Bronchial epithelial cell (primary cell): Measurements from ENCODE around the gene C10orf143. TPM values are rescaled to one million over a fixed set of nuclear protein-coding genes. Genes with fewer than 3 reads are reported as not detected.
"Not testable (repeated sequence)": the region's sequence is repeated elsewhere in the genome, so short reads cannot be mapped to it uniquely, and the experiment has no call there.

Experiments used
- DNase-seq: peaks from one replicate; pipeline ENCODE4 v3.0.0-alpha.2; 2010; ENCODE audit warnings: low read depth
- FAIRE-seq: peaks from 2 replicates; lab custom pipeline; 2011; peaks lifted over from hg19 to GRCh38; lab: Jason Lieb, UNC
- H3K27me3 ChIP-seq: 2 replicates; pipeline ENCODE4 v1.5.1; 2011; ENCODE audit warnings: low read length; ENCODE audit not compliant: control insufficient read depth, insufficient read depth
- H3K36me3 ChIP-seq: 2 replicates; pipeline ENCODE4 v1.5.1; 2011; ENCODE audit warnings: low read length; ENCODE audit not compliant: control insufficient read depth, insufficient read depth
- H3K4me3 ChIP-seq: 2 replicates; pipeline ENCODE4 v1.5.1; 2011; ENCODE audit warnings: mild to moderate bottlenecking, low read depth, low read length, control low read depth
- total RNA-seq: library from RNA; depleted of rRNA; stranded (reverse); fragments of >200 nt; gene quantifications from 2 replicates; pipeline ENCODE4 v1.2.1, GENCODE V29; 2014
- TF ChIP-seq, protein P1 (sequence below): IDR thresholded peaks from 2 replicates; pipeline ENCODE4 v1.5.1; 2011; ENCODE audit warnings: mild to moderate bottlenecking, moderate library complexity, low read length, control low read depth, inconsistent platforms; ENCODE audit not compliant: insufficient read depth, severe bottlenecking

The C10orf143 gene
- total RNA-seq, 1 donor from 2014 or later: 0.26 TPM

DNA sequence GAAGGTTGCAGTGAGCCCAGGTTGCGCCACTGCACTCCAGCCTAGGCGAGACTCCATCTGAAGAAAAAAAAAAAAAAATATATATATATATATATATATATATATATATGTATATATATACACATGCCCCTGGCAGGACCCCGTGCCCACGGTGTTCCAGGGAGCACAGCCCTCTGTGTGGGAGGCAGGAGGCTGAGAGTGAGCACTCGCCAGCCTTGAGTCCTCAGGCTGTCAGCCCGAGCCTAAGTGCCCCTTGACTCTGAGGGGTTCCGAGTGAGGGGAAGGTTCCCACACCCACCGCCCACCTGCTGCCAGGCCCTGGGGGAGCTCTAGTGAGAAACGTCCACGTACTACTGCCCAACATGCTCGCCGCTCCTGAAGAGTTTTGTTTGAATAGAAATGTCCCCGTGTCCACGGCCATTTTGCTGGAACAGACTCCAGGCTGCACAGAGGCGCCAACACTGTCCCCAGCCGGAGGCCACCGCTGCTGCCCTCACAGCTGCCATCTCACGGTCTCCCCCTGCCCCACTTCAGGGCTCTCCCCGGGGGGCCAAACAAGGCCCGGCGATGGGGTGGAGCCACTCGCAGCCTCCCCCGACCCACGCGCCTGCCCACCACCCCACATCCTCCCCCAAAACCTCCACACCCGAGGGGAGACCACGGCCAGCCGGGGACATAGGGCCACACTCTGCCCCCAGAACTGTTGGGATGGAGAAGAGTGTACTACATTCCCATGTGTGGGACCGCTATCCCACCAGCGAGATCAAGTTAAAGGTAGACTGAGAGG is 83.8 kb downstream of the C10orf143 start:
- H3K27me3 ChIP-seq: no peaks in the 10 kb centered on the region
- FAIRE-seq (no peak), DNase-seq (no peak)
- no peaks in the 10 kb centered on the region for H3K36me3 ChIP-seq
- TF ChIP-seq, protein P1, sequence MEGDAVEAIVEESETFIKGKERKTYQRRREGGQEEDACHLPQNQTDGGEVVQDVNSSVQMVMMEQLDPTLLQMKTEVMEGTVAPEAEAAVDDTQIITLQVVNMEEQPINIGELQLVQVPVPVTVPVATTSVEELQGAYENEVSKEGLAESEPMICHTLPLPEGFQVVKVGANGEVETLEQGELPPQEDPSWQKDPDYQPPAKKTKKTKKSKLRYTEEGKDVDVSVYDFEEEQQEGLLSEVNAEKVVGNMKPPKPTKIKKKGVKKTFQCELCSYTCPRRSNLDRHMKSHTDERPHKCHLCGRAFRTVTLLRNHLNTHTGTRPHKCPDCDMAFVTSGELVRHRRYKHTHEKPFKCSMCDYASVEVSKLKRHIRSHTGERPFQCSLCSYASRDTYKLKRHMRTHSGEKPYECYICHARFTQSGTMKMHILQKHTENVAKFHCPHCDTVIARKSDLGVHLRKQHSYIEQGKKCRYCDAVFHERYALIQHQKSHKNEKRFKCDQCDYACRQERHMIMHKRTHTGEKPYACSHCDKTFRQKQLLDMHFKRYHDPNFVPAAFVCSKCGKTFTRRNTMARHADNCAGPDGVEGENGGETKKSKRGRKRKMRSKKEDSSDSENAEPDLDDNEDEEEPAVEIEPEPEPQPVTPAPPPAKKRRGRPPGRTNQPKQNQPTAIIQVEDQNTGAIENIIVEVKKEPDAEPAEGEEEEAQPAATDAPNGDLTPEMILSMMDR: no peak
- H3K4me3 ChIP-seq: no peak overlapping the region

DNA sequence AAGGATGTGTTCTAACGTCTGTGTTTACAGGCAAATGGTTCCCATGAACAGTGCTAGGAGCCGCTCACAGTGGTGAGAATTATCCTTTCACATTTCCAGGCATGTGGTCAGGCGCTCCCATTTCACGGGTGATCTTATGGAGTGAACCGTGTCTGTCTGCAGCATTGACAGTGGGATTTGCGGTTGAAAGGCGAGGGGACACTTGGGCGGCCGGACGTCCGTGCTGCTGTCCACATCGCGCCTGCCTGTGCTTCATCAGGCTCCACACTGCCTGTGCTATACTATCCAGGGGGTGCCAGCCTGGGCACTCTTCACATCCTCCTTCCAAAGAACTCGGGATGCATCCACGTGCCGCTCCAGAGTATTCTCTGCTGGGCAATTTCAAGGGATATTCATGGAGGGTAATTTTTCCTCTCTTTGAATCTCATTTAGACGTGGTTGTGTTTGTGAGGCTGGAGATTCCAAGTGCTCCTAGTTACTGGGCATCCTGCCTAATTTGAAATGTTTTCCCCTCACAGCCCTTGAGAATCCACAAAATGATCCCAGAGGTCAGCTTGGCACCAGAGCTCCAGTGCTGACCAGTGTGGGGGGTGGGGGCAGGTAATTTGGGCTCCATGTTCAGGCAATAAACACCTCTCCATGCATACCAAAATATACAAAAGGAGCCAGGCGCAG is 84.7 kb downstream of the C10orf143 start:
- H3K27me3 ChIP-seq: no peaks in the 10 kb centered on the region
- DNase-seq: no peak
- no peaks in the 10 kb centered on the region for H3K36me3 ChIP-seq
- TF ChIP-seq, protein P1: no peak
- no peak for FAIRE-seq
- no peak overlapping the region for H3K4me3 ChIP-seq

DNA sequence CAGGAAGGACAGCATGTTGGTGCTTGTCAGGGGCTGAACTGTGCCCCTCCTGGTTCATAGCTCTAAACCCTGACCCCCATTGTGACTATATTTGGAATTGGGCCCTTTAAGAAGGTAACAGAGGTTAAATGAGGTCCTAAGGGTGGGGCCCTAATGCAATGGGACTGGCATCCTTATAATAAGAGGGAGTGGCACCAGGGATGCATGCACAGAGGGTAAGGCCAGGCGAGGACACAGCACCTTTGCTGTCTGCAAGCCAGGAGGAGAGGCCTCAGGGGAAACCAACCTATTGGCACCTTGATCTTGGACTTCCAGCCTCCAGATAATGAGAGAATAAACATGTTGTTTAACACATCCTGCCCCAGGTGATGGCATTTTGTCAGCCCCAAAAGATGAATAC is 85.3 kb downstream of the C10orf143 start:
- no peak for FAIRE-seq
- H3K27me3 ChIP-seq: no peaks in the 10 kb centered on the region
- no peaks in the 10 kb centered on the region for H3K36me3 ChIP-seq
- no peak for DNase-seq
- TF ChIP-seq, protein P1: no peak
- H3K4me3 ChIP-seq: no peak overlapping the region

DNA sequence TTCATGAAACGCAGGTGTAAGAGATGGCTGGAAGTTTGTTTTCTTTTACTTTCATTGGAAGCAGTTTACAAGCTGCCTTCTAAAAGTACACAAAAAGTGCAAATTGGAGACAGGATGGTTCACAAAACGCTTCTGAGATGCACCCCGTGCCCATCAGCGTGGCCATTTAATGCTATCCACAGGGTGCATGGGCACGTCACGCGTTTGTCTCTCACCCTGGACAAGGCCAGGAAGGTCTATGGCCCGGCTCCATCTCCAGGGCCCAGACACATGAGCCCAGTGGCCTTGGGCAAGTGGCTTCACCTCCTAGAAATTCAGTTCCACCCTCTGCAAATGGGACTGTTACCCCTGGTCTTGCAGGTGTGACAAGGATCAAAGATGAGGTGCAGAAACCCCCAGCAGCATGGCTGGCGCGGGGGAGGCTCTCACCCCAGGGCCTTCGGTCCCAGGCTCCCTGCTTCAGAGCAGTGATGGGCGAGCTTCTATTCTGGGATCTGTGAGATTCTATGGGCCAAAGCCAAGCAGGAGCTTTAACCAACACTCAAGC is 85.8 kb downstream of the C10orf143 start:
- no peak overlapping the region for H3K4me3 ChIP-seq
- FAIRE-seq (no peak), DNase-seq (no peak)
- no peaks in the 10 kb centered on the region for H3K27me3 ChIP-seq
- TF ChIP-seq, protein P1: no peak
- no peaks in the 10 kb centered on the region for H3K36me3 ChIP-seq

DNA sequence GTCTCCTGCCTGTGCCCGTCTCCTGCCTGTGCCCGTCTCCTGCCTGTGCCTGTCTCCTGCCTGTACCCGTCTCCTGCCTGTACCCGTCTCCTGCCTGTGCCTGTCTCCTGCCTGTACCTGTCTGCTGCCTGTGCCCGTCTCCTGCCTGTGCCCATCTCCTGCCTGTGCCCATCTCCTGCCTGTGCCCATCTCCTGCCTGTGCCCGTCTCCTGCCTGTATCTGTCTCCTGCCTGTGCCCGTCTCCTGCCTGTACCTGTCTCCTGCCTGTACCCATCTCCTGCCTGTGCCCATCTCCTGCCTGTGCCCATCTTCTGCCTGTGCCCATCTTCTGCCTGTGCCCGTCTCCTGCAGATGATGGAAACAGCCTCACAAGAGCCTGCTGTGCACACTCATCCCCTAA is 86.3 kb downstream of the C10orf143 start:
- not testable (repeated sequence) for H3K36me3 ChIP-seq, FAIRE-seq, H3K27me3 ChIP-seq, DNase-seq, H3K4me3 ChIP-seq
